HUDEP-2 (cell line): ENCODE results near the gene ELFN1.

Experiments
- DNase-seq, 76 experiments: peaks; one replicate each; lab custom pipeline; 2025; ENCODE audit not compliant: unreplicated experiment in 76 of 76; lab: John Stamatoyannopoulos, UW

The ELFN1 gene

DNA sequence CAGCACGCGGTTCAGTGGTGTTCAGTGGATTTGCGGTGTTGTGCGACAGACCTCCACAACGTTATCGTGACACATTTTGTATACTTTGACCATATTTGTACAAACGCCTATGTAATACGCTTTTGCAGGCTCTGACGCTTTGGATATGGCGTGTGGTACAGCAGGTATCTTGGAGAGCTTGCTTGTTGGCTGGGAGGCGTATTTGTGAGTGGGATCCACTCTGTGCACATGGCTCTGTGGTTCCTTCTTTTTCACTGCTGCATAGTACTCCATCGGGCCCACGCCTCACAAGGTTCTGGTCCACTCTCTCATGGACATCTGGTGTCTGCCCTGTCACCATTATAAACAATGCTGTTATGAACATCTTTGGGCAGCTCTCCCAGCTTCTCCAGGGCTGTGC is 53.2 kb downstream of the ELFN1 start:
- no peak for DNase-seq

DNA sequence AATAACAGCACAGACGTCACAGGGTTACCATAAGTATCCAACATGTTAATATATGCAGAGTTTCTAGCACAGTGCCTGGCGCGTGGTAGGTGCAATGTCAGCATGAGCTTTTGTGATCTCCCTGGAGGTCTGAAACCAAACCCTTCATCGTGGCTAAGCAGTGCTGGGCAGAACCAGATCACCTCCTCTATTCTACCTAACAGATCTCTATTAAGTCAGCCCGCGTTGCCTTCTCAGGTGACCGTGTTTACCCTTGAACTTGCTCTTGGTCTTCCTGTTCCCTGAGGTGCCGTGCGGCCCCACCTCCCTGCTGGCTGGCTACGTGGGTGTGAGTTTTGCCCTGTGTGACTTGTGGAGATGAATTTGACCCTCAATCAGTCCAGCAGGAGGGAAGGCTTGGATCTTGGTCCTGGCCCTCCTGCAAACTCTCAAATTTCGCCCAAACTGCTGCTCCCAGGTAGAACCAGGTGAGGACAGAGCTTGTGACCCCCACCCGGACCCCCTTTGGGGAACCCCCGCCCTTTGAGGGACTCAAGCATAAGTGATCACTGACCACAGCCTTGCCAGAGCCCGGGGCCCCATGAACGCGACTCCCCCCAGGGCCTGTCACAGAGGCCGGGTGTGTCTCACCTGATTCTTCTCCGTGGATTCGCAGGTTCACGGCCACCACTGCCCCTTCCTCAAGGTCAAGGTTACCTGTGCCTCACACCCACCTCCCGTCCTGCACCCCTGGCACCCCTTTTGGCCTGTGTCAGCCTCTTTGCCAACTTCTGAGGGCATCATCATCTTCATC is 54.2 kb downstream of the ELFN1 start:
- no peak for DNase-seq

- DNase-seq, result no peak
Observed at GRCh38 chr7:1725199-1725690, 55.2 kb downstream of the ELFN1 start.

GRCh38 chr7:1725766-1726630 is 55.9 kb downstream of the ELFN1 start:
- DNase-seq, result no peak

DNA sequence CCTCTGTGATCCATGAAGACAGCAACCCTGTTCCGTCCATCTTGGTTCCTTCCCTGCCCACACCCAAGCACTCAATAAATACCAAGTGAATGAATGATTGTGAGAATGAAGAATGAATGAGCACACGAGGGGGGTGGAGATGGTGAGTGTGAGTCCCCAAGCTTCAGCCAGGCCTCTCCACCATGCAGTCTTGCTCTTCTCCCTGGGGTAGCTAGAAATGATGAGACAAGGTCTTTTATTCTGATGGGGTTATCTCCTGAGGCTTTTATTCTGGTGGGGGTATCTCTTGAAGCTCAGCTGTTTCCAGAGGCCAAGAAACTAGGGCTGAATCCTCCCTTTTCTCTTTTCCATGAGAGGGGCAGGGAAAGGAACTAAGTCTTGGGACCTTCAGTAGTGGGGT is 57.0 kb downstream of the ELFN1 start:
- DNase-seq, result no peak

DNA sequence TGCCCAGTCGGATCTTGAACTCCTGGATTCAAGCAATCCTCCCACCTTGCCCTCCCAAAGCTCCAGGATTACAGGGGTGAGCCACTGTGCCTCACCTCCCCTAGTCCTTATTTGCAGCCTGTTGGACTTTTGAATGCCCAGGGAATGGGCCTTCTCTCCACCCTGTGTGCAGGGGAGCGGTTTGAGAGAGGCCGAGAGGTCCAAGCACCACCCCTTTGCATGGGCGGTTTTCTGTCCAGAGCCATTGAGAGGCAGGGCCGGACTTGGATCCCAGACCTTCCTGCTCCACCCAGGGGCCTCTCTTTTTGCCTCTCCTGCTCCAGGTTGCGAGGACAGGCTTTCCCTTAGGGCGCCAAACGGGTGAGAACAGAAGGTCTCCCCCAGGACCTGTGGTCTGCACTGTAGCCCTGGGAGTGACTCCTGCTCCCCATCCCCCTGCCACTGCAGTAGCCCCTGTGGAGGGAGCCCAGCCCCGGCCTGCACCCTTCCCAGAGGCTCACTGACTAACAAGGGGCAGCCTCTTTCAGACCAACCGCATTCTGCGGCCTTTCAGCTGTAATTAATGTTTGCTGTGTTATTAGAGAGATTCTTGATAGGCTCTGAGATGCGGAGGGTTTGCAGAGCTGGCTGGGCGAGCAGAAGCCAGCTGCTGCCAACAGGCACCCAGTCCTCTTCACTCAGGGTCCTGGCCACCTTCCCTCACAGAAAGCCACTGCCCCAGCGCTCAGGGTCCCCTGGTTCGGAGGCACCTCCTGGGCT is 57.9 kb downstream of the ELFN1 start:
- no peak for DNase-seq

- no peak for DNase-seq
Observed at GRCh38 chr7:1729183-1729582, 59.1 kb downstream of the ELFN1 start.

DNA sequence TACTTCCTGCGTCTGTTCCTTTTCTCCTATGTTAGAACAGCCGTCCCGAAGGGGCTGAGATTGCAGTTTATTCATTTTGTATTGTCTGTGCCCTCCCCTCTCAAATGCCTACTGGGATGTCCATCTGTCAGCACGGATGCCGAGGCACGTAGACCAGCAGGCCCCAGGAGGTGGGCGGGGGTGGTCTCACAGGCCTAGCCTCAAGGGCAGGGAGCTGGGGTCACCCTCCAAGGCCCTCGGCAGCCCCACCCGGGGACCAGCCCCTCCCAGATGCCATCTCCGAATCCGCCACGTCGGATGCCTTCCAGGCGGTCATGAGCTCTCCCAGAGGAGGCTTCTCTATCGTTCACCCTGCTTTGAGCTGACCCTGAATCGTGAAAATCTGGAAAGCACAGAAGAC is 59.7 kb downstream of the ELFN1 start:
- no peak for DNase-seq

- no peak for DNase-seq
Observed at GRCh38 chr7:1732072-1732471, 62.0 kb downstream of the ELFN1 start.

DNA sequence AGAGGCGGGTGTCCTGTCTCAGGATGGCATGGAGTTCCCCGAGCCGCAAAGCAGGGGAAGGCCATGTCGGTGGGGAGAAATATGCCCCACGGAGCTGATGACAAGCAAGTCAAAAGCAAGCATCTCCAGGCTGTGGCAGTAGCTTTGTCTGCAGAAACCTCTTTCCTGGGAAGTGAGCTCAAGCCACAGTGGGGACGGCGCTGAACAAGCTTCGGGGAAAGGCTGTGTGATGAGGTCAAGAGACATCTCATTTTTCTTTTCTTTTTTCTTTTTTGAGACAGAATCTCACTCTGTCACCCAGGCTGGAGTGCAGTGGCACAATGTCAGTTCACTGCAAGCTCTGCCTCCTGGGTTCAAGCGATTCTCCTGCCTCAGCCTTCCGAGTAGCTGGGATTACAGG is 62.6 kb downstream of the ELFN1 start:
- DNase-seq, result no peak

DNA sequence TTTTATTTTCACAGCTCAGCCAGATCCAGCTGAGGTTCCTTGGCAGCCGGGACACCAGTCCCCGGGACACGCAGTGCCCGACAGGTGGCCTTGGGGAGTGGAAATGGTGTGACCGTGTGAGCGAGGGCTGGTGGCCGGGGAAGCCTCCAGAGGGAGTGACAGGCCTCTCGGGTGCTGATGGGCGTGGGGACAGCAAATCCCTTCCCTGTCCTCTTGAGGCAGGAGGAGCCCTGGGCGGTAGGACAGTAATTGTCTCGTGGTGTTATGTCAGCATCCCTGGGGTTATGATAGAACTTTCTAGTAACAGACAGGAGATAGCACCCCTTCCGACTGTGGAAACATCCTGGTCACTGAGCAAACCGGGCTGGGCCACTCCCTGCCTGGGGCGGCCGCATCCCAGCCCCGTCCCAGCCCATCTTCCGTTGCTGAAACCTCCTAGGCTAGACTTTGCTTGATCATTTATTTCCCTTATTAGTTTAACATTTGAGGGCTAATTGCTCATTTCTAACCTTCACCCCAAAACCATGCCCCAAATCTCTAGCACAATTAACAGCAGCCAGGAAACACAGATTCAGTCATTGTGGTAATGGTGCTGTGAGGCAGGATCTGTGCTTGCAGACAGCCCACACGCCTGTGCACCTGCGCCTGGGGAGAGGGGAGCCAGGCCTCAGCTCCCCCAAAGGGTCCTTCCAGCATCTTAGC is 63.3 kb downstream of the ELFN1 start:
- DNase-seq, result no peak

DNA sequence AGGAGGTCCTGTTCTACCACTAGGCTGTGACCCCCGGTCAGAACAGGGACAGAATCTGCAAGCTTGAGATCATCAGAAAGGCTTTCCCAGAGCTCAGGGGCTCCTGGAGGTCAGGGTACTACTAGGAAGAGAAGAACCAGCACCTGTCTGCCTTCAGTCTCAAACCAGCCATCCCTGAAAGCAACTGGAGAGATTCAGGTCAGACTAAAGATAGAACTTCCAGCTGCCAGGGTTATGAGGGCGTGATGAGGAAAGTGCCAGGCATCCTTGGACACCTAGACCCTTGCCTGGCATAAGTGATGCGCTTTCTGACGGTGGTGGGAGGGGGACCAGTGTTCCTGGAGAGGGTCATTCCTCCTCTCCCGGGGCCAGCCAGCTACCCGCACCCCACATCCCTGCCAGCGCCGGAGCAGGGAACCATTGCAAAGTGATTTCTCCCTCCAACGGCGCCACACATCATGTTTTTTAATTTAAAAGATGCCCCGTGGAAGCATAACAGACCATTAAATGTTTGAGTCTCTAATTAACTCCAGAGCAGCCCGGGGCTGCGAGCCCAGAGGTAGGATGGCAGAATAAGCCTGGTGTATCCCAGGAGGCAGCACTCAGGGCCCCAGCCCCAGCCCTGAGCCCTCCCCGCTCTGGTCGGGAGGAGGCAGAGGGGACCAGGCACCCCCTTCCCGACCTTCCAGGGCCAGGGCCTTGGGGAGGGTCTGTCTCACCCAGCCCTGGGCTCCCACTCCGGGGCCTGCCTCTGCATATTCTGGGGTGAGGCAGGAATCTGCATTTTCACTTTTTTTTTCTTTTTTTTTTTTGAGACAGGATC is 64.0 kb downstream of the ELFN1 start:
- DNase-seq, result no peak

- no peak for DNase-seq
Observed at GRCh38 chr7:1735262-1735661, 65.2 kb downstream of the ELFN1 start.

DNA sequence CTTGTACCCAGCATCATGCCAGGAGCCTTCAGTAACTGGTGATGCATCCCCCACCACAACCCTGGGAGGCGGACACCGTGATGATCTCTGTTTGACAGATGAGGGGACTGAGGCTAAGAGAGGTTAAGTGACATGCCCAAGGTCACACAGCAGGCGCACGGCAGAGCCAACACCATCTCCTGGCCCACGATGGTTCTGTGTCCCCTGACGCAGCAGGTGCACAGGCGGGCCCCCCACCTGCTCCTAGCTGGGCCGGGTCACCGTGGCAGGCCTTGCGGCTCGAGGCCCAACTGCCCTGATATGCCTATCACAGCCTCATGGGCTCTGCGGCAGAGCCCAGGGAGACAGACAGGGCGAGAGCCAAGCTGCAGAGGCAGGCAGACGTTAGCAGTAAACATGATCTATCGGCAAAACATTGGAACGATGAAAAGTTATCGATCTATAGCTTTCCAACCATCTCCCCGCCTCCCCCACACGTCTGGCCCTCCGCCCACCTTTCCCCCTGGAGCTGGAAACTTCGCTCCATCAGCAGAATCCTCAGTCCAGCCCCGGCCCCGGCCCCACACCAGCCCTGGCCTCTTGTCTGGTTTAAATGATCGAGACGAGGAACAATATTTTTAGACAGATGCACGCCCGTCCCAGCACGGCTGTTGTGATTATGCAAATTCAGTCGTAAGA is 65.9 kb downstream of the ELFN1 start:
- no peak for DNase-seq

DNA sequence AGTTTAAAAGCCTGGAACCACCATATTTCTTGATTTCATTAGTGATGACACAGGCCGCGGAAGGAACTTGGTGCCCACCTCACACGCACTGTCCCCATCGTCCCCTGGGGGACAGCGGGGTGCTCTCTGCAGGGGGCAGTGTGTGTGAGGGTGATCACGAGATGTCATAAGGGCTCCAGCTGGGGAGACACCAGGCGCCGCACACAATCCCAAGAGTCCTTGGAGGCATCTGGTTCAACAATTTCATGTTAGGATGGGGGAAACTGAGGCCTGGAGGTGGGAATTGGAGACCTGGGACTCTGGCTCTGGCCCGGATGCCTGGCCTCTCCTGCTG is 66.4 kb downstream of the ELFN1 start:
- DNase-seq, result no peak

DNA sequence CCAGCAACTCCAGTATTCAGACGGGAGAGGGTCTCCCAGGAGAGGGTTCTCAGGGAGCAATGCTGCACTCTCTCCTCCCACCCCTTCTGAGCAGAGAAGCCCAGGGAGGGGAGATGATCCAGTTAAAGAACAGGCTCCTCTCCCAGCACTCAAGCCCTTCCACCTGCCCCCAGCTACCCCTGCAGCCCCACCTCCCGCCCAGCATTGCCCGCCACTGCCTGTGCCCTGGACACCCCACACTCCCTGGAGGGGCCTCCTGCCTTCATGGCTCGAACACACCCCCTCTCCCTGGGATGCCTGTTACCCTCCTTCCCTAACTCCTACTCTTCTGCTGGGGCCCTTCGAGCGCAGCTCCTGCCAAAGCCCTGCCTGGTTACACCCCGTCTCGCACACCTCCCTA is 66.8 kb downstream of the ELFN1 start:
- no peak for DNase-seq

GRCh38 chr7:1737523-1737922 is 67.4 kb downstream of the ELFN1 start:
- DNase-seq, result no peak

DNA sequence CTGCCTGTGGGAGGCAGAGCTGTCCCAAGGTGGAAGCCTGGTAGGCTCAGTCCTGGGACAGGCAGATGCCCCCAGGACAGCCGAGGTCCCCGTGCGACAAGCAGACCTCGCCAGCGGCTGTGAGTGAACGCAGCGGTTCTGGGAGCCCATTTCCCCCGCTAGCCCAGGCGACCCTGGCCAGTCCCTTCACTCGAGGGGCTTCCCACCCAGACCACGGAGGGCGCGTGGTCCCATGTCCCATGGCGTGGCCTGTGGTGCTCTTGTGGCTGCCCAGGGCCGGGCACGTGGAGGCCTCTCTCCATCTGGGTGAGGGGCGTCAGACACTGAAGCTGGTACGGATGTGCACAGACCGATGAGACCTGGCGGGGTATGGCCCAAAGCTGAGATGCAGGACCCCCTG is 67.9 kb downstream of the ELFN1 start:
- no peak for DNase-seq

DNA sequence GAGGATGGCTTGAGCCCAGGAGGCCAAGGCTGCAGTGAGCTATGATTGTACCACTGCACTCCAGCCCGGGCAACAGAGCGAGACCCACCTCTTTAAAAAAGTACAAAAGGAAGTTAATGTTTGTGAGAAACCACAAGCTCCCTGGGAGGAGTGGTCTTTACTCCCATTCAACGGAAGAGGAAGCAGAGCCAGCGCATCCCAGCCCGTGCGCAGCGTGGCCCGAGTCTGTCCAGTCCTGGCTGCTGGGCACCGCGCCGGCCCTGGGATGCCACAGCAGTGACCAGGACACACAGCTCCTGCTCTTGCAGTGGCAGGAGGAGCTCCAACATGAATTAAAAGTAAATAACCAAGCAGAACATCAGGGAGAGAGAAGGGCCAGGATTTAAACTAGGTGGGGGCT is 68.4 kb downstream of the ELFN1 start:
- no peak for DNase-seq
